GM12865 (cell line): ENCODE measurements around the gene TANC1.

ENCODE experiments used
- DNase-seq: peaks from one replicate; pipeline ENCODE4 v3.0.0; 2010; ENCODE audit warnings: low read depth
- H3K4me3 ChIP-seq: 2 replicates; pipeline ENCODE4 v1.5.1; 2011; ENCODE audit warnings: mild to moderate bottlenecking, low read depth, low read length, control low read depth
- CTCF ChIP-seq: IDR thresholded peaks from 2 replicates; pipeline ENCODE4 v1.5.1; 2011; ENCODE audit warnings: low read length, control low read depth, low read depth, inconsistent platforms; ENCODE audit not compliant: insufficient read depth; ENCODE audit errors: missing control alignments

The TANC1 gene

GRCh38 chr2:159226608-159227385 lies 258.4 kb downstream of the TANC1 start:
- TF ChIP-seq CTCF = no peak
- DNase-seq = no peak
- no peak overlapping the region for H3K4me3 ChIP-seq

- no peak overlapping the region for H3K4me3 ChIP-seq
- DNase-seq = no peak
- TF ChIP-seq CTCF = no peak
These were observed 259.0 kb downstream of the TANC1 start for GRCh38 chr2:159227467-159227866.

- TF ChIP-seq CTCF = no peak
- no peak for DNase-seq
- H3K4me3 ChIP-seq = no peak overlapping the region
These were observed 259.7 kb downstream of the TANC1 start for GRCh38 chr2:159228081-159228581.

- DNase-seq = no peak
- no peak for TF ChIP-seq CTCF
- no peak overlapping the region for H3K4me3 ChIP-seq
These were observed 261.2 kb downstream of the TANC1 start for GRCh38 chr2:159229476-159230144.

- TF ChIP-seq CTCF = no peak
- no peak overlapping the region for H3K4me3 ChIP-seq
- DNase-seq = no peak
These were observed 261.9 kb downstream of the TANC1 start for GRCh38 chr2:159230145-159230877.

GRCh38 chr2:159232456-159233170 lies 264.2 kb downstream of the TANC1 start:
- no peak for DNase-seq
- H3K4me3 ChIP-seq = no peak overlapping the region
- no peak for TF ChIP-seq CTCF
